BJ (cell line): Measurements from ENCODE around the gene SERBP1. TPM values are rescaled to one million over a fixed set of nuclear protein-coding genes. Genes with fewer than 3 reads are reported as not detected.
"Not testable (repeated sequence)": the region's sequence is repeated elsewhere in the genome, so short reads cannot be mapped to it uniquely, and the experiment has no call there.

Experiments
- CTCF ChIA-PET: fragments of 350-600 bp; formaldehyde crosslinking; extraction: SDS; loops from one replicate; lab custom pipeline; 2021; ENCODE audit warnings: antibody characterized with exemption, inconsistent platforms; lab: Yijun Ruan, JAX
- POLR2A ChIA-PET: fragments of 300-600 bp; sonication (Branson Sonifier 250); formaldehyde crosslinking; extraction: SDS; loops from one replicate; lab custom pipeline; 2021; ENCODE audit warnings: antibody characterized with exemption; lab: Charles Lee
- DNase-seq: peaks from one replicate; pipeline ENCODE4 v3.0.0-alpha.2; 2011; ENCODE audit warnings: low read depth
- H3K27me3 ChIP-seq: 2 replicates; pipeline ENCODE4 v1.6.0; 2011; ENCODE audit warnings: low read length; ENCODE audit not compliant: control insufficient read depth, insufficient read depth
- H3K36me3 ChIP-seq: 2 replicates; pipeline ENCODE4 v1.5.1; 2011; ENCODE audit warnings: low read length; ENCODE audit not compliant: control insufficient read depth, insufficient read depth
- H3K4me3 ChIP-seq: 2 replicates; pipeline ENCODE4 v1.5.1; 2011; ENCODE audit warnings: low read depth, mild to moderate bottlenecking, control low read depth, low read length
- polyA plus RNA-seq: library from polyadenylated mRNA; depleted of rRNA; stranded (reverse); fragments of >200 nt; gene quantifications from 2 replicates; pipeline ENCODE4 v1.2.3, GENCODE V29; 2011
- TF ChIP-seq, protein P1 (sequence below): IDR thresholded peaks from 2 replicates; pipeline ENCODE4 v1.5.1; 2011; ENCODE audit warnings: low read depth, mild to moderate bottlenecking, control low read depth, inconsistent platforms, low read length, moderate library complexity; ENCODE audit not compliant: insufficient read depth

Gene SERBP1
- polyA plus RNA-seq, 1 experiment = 94.1 TPM

- no peaks in the 10 kb centered on the region for H3K27me3 ChIP-seq
- TF ChIP-seq, protein P1, sequence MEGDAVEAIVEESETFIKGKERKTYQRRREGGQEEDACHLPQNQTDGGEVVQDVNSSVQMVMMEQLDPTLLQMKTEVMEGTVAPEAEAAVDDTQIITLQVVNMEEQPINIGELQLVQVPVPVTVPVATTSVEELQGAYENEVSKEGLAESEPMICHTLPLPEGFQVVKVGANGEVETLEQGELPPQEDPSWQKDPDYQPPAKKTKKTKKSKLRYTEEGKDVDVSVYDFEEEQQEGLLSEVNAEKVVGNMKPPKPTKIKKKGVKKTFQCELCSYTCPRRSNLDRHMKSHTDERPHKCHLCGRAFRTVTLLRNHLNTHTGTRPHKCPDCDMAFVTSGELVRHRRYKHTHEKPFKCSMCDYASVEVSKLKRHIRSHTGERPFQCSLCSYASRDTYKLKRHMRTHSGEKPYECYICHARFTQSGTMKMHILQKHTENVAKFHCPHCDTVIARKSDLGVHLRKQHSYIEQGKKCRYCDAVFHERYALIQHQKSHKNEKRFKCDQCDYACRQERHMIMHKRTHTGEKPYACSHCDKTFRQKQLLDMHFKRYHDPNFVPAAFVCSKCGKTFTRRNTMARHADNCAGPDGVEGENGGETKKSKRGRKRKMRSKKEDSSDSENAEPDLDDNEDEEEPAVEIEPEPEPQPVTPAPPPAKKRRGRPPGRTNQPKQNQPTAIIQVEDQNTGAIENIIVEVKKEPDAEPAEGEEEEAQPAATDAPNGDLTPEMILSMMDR = no peak
- POLR2A ChIA-PET = no interaction called here
- peaks cover 18% of the 10 kb centered on the region for H3K36me3 ChIP-seq
- CTCF ChIA-PET = no interaction called here
- H3K4me3 ChIP-seq = no peak overlapping the region
- DNase-seq = no peak
Observed at GRCh38 chr1:67420835-67421492, 9.2 kb downstream of the SERBP1 start.

DNA sequence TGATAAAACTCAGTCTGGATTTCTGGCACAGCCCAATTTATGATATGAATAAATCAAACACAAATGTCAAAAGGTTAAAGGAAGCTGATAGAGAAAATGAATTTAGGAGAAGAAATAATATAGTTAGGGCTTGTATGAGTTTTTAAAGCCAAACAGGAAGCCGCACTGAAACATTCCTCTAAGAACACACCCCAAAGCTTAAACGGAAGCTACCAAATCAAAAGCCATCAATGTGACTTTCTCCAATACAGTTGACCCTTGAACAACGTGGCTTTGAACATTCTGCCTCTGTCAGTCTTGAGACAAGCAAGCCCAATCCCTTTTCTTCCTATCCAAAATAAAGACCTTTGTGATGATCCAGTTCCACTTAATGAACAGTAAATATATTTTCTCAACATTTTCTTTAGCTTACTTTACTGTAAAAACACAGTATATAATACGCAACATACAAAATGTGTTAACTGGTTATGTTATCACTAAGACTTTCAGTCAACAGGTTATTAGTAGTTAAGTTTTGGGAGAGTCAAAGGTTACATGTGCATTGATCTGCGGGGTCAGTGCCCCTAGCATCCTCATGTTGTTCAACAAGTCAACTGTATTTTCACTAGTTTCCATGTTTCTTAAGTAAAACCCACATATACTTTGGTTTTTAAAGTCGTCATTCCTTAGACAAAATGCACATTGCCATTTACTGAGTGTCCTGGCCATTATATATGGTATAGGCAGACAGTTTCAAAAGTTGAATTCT is 11.2 kb downstream of the SERBP1 start:
- no peak for DNase-seq
- Histone ChIP-seq H3K27me3 (no peaks in the 10 kb centered on the region), H3K4me3 (no peak overlapping the region), H3K36me3 (peaks cover 18% of the 10 kb centered on the region)
- TF ChIP-seq, protein P1 = no peak
- ChIA-PET CTCF (interaction anchor here (1.1 to 1.6 kb wide), 2 partner anchors 10 to 81 kb away, joined by 3 to 4 read pairs; no protein-coding TSS in a partner anchor), POLR2A (no interaction called here)

DNA sequence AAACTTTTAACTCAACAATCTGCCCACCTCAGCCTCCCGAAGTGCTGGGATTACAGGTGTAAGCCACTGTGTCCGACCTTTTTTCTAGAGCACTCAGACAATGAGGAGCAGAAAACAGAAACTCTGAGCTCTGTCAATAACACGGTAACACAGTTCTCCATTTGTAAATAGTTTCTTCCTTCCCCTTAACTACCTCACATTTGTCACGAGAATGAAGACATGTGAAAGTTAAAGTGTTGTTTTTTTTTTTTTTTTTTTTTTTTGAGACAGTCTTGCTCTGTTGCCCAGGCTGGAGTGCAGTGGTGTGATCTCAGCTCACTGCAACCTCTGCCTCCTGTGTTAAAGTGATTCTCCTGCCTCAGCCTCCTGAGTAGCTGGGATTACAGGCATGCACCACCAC is 12.5 kb downstream of the SERBP1 start:
- CTCF ChIA-PET, H3K27me3 ChIP-seq, H3K4me3 ChIP-seq, POLR2A ChIA-PET, DNase-seq: not testable (repeated sequence)
- peaks cover 15% of the 10 kb centered on the region for H3K36me3 ChIP-seq

- CTCF ChIA-PET = interaction anchor here (1.3 kb wide), 1 partner anchor 67 kb away, joined by 4 read pairs; no protein-coding TSS in a partner anchor
Observed at GRCh38 chr1:67415041-67415440, 15.2 kb downstream of the SERBP1 start.

GRCh38 chr1:67414574-67414973 is 15.6 kb downstream of the SERBP1 start:
- TF ChIP-seq, protein P1 = no peak
- no peak for DNase-seq
- CTCF ChIA-PET = no interaction called here
- Histone ChIP-seq H3K36me3 (peaks cover 11% of the 10 kb centered on the region), H3K4me3 (no peak overlapping the region), H3K27me3 (no peaks in the 10 kb centered on the region)
- POLR2A ChIA-PET = no interaction called here

More at GRCh38 chr1:67415041-67415440, 15.2 kb downstream of the SERBP1 start:
- TF ChIP-seq, protein P1 = no peak
- POLR2A ChIA-PET = no interaction called here
- DNase-seq = no peak
- Histone ChIP-seq H3K36me3 (peaks cover 11% of the 10 kb centered on the region), H3K4me3 (no peak overlapping the region), H3K27me3 (no peaks in the 10 kb centered on the region)

GRCh38 chr1:67413101-67413500 is 17.1 kb downstream of the SERBP1 start:
- H3K27me3 ChIP-seq, CTCF ChIA-PET, DNase-seq, H3K4me3 ChIP-seq, H3K36me3 ChIP-seq, POLR2A ChIA-PET: not testable (repeated sequence)
